Measurements from ENCODE around the gene NAA10.
A peak's percentile ranks its signal among the peaks of the same experiment; 100 is the strongest.

Gene NAA10

DNA sequence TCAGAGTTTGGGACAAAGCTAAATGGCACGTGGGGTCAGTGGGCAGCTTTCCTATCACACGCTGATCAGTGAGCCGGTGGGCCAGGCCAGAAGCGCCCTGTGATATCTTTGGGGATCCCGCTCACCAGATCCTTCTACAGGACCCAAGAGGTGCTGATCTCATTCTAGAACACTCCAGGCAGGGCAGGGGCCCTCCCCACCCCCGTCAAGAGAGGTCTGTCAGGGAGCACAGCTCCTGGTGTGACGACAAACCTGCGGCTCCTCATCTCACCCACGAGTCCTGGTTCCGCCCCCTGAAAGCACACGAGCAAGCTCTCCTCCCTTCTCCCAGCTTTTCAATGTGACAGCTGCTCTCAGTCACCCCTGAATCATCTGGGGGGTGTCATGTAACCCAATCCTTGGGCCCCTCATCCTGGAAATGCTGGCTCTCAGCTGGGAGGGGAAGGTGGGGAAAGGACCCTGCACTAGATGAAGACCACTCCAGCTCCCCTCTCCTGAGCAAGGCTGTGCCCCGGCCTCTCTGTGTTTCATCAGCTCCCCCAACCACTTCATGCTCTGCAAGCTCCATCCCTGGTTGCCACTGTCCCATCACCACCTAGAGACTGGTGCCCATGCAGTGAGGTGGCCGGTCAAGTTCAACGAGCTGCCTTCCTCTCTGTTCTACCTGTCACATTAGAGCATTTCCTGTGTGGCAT is 32.2 kb upstream of the NAA10 start:
- DNase-seq = peak; percentile 2

DNA sequence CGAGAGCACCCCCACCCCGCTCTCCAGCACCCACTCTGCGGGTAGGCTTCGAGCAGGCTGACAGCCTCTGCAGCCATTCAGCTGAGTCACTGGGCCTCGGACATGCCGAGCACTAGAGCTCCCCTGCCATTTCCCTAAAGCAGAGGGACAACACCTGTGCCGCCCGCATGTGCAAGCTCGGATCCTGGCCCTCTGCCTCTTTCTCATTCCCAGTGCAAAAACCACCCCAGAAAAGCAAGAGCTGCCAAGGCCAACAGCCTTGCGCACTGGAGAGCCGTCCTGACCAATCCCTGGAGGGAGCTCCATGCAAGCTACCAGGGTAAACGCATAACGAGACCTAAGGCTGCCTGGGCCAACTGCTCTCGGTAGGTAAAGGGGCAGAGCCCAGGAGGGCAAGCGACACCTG is 31.4 kb upstream of the NAA10 start:
- no peak for DNase-seq

GRCh38 chrX:153965406-153965805 is 30.6 kb upstream of the NAA10 start:
- no peak for DNase-seq

- no peak for DNase-seq
Observed at GRCh38 chrX:153964105-153964504, 29.3 kb upstream of the NAA10 start.

- no peak for DNase-seq
Observed at GRCh38 chrX:153963546-153963945, 28.7 kb upstream of the NAA10 start.

DNA sequence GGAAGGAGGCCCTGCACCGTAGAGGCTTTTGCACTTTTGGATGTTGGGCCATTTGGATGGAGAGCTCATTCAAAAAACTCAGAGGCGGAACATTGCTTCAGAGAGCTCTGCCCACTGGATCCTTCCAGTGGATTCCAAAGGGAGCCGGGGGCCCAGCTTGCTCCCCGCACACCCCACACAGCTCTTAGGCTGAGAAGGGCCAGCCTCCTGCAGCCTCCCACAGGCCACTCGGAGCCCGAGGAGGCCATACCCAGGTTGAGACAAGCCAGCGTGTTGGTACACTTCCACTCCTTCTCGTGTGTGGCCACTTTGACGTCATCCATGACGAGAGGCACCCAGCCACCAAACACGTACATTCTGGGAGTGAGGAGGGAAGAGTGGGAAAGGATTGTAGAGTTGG is 26.5 kb upstream of the NAA10 start:
- no peak for DNase-seq

GRCh38 chrX:153960786-153961185 is 25.9 kb upstream of the NAA10 start:
- DNase-seq = no peak

GRCh38 chrX:153960077-153960476 is 25.2 kb upstream of the NAA10 start:
- no peak for DNase-seq

GRCh38 chrX:153959649-153960048 is 24.8 kb upstream of the NAA10 start:
- no peak for DNase-seq

GRCh38 chrX:153958605-153959004 is 23.8 kb upstream of the NAA10 start:
- no peak for DNase-seq

- DNase-seq = no peak
Observed at GRCh38 chrX:153957224-153957623, 22.4 kb upstream of the NAA10 start.

DNA sequence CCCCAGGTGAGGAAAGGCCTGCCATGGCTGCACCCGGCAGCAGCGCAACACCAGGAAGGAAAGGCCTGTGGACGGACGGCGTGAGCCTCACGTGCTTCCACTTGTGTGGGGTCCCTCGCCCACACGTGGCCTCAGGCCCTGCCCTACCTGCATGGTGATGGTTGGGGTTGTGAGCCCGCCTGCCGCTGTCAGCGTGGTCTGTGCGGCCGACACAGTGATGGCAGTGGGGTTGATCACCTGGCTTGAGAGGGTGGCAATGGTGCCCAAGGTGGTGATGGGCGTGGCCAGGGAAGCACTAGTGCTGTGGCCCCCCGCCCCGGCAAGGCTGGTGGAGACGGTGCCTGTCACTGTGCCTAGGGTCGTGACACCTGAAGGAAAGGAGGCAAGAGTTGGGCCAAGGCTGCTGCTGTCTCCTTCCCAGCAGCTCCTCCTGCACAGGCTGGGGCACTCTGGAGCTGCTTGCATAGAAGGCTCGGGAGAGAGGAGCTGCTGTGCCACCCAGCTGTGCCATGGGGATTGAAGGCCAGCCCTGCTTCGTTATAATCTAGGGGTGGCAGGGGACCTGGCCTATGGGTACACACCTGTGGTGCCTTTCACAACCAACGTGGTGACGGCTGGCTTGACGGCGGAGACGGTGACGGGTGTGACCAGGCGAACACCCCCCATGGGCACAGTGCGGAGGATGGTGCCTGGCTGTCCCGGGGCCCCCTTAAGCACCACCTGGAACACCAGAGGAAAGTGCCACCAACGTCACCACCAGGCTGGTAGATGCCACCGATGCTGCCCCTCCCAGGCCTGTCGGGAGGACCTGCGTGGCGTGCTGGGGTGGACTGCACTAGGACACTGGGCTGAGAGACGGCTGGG is 21.4 kb upstream of the NAA10 start:
- DNase-seq = no peak

GRCh38 chrX:153955228-153955732 is 20.4 kb upstream of the NAA10 start:
- no peak for DNase-seq

- DNase-seq = no peak
Observed at GRCh38 chrX:153954558-153955227, 19.9 kb upstream of the NAA10 start.

DNA sequence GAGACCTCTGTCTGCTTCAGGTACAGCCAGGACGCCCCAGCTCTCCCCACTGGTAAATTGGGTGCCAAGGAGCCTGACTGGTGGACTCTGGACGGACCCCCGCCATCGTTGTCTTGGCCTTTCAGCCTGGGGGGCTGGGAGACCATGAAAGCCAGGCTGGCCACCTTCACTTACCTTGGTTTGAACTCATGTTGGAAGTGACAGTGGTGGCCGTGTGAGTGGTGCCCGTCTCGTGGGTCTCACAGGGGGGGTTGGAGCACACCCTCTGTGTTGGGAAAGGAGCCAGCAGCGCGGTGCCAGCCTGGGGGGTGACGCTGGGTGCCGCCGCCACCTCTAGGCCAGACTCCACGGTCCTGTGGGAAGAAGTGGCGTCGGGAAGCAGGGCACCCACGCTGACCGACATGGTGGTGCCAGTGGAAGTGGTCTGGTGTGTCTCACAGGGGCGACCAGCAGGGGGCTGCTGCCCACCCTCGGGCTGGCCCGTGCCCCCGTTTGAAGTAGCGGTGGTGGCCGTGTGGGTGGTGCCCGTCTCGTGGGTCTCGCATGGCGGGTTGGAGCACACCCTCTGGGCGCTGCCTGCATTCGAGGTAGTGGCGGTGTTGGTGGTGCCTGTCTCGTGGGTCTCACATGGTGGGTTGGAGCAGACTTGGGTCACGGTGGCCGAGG is 19.2 kb upstream of the NAA10 start:
- DNase-seq = no peak

DNA sequence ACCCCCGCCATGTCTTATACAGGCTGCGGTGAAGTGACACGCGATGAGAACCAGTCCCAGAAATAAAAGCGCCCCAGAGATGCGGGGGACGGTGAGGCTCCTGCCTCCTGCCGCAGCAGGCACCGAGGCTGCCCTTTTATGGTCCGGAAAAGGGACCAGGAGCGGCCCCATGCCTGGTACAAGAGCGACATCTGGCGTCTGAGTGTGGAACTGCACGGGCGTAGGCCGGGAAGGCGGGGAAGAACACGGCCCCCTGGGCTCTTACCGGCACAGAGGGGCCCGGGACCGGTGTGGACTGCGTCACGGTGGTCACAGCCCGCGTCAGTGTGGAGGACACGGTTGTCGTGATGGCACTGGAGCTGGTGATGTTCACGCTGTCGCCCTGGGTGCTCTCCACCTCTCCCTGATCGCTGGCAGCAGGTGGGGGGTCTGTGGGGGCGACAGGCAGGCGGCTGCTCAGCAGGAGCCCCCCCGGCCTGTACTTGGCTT is 18.5 kb upstream of the NAA10 start:
- peak; percentile 66 for DNase-seq

DNA sequence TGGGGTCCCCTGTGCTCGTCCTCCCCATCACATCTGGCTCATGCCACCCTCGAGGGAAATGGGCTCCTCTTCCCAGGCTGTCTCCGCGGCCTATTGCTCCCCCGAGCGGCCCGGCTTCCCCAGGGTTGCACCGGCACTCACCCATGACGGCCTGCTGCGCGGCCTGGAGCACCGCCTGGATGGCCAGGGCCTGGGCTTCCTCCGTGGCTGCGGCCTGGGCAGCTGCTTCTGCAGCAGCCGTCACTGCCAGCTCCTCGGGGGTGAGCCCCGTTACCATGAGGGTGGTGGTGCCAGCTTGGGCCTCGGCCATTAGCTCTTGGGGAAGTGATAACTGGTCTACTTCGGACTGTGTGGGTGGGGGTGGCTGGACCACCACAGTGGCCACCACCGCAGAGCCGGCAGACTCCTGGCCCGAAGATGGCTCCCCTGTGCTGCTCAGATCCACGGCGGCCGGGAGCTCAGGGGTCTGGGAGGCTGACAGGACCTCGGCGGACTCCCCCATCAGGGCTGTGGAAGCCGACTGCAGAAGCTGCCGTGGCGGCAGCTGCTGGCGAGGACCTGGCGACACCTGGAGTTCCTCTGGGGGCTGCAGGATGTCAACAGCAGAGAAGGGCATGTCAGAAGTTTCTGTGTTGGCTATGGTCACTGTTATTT is 17.7 kb upstream of the NAA10 start:
- DNase-seq = no peak

- DNase-seq = no peak
Observed at GRCh38 chrX:153951683-153952372, 17.0 kb upstream of the NAA10 start.

DNA sequence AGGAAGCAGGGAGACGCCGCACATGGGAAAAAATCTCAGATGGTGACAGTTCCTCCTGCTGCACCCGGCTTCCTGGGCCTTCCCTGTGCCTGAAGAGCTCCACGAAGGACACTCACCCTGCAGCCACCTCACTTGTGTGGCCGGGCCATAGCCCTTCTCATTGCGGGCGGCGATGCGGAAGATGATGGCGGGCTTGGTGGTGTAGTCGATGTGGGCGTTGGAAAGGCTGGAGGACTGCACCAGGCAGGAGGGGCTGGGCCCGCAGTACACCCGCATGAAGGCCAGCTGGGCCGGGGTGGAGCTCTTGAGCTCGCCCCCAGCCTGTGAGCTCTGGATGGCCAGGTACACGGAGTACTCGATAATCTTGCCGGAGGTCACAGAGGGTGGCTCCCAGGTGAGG is 15.3 kb upstream of the NAA10 start:
- DNase-seq = no peak

DNA sequence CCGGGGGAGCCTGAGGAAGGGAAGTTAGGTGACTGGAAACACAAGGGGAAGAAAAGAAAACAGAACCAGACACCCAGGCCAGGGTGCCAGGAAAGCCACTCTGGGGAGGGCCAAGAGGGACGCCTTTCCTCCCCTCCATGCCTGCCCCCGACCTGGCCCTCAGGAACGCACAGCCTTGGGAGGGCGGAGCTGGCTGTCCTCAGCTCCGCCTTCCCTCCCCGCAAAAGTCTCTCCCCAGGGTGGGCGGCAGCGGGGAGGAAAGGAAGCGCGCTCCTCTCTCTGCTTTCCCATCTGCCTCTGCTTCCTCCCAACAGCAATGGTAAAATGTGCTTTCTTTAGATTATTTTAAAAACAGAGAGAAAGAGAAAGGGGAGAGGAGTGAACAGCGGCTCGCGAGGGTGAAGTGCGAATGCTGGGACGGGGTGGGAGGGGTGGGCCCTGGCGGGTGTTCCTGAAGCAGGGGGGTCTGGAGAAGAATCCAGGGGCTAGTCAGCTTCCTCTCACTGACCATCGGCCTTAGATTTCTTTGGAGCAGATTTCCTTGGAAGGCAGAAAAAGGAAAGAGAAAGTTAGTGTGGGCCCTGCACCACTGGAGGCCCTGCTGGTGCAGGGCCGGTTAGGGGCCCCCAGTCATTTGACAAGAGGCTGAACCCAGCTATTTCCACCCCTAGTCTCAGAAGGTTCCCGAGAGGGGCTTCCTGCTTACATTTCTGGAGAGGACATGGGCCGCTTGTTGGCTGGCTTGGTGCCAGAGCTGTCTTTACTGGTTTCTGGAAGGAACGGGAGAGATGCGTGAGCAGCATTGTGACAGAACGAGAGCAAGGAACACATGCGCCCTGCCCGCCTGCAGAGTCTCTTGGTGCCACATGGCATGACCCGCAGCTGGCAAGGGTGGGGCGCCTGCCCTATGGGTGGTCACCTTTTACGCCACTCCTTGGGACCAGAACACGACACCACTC is 14.3 kb upstream of the NAA10 start:
- peak; percentile 3 for DNase-seq

Data from suppressor macrophage treated with lipopolysaccharide for 4 hours (primary cell).